Activated naive CD8-positive, alpha-beta T cell treated with anti-CD3 and anti-CD28 coated beads, Interleukin-2, amount 10 ng/mL, durations not matched to agents 7 days and 5 days (primary cell): Measurements from ENCODE around the gene BAIAP2L1. TPM values are rescaled to one million over a fixed set of nuclear protein-coding genes. Genes with fewer than 3 reads are reported as not detected.
A peak's percentile ranks its signal among the peaks of the same experiment; 100 is the strongest.

Experiments used
- ATAC-seq: fragments of 150-1000 bp; cut with Tn5 transposase; one replicate; pipeline ENCODE4 v1.10.0; 2021; ENCODE audit warnings: low read depth, moderate library complexity
- POLR2A ChIA-PET: fragments of 350-600 bp; sonication (Branson Sonifier 250); formaldehyde crosslinking; loops from one replicate; lab custom pipeline; 2021; ENCODE audit warnings: antibody characterized with exemption; lab: Charles Lee
- DNase-seq: peaks from one replicate; pipeline ENCODE4 v3.0.0; 2021
- H3K27ac Mint-ChIP-seq: one replicate; pipeline ENCODE4 v1.8.0; 2022; ENCODE audit warnings: mild to moderate bottlenecking, mixed read lengths
- H3K27me3 Mint-ChIP-seq: one replicate; pipeline ENCODE4 v1.8.0; 2022; ENCODE audit warnings: mild to moderate bottlenecking, moderate library complexity, mixed read lengths
- H3K36me3 Mint-ChIP-seq: one replicate; pipeline ENCODE4 v1.8.0; 2021; ENCODE audit warnings: mild to moderate bottlenecking, mixed read lengths
- H3K4me1 Mint-ChIP-seq: one replicate; pipeline ENCODE4 v1.8.0; 2021; ENCODE audit warnings: mixed read lengths
- H3K4me3 Mint-ChIP-seq: one replicate; pipeline ENCODE4 v1.8.0; 2022; ENCODE audit warnings: mild to moderate bottlenecking, moderate library complexity, mixed read lengths
- H3K9me3 Mint-ChIP-seq: one replicate; pipeline ENCODE4 v1.8.0; 2021; ENCODE audit warnings: mixed read lengths
- total RNA-seq, 2 experiments: library from RNA; stranded (reverse); gene quantifications; one replicate each; pipeline ENCODE4 v1.2.3, GENCODE V29; 2021

Gene BAIAP2L1
- total RNA-seq, 2 experiments from 2014 or later = 1.4 to 2.2 TPM

- no peaks in the 10 kb centered on the region for H3K9me3 Mint-ChIP-seq
- DNase-seq (no peak), ATAC-seq (no peak)
- POLR2A ChIA-PET = no interaction called here
- H3K27me3 Mint-ChIP-seq = no peaks in the 10 kb centered on the region
- H3K4me3 Mint-ChIP-seq = no peak overlapping the region
- H3K36me3 Mint-ChIP-seq = no peaks in the 10 kb centered on the region
- H3K27ac Mint-ChIP-seq = no peak overlapping the region
- peaks cover 11% of the 10 kb centered on the region for H3K4me1 Mint-ChIP-seq
Observed at GRCh38 chr7:98285157-98286092, 115.5 kb downstream of the BAIAP2L1 start.

GRCh38 chr7:98284335-98285036 is 116.4 kb downstream of the BAIAP2L1 start:
- DNase-seq (no peak), ATAC-seq (no peak)
- H3K27ac Mint-ChIP-seq = no peak overlapping the region
- H3K9me3 Mint-ChIP-seq = no peaks in the 10 kb centered on the region
- peaks cover 13% of the 10 kb centered on the region for H3K4me1 Mint-ChIP-seq
- no peaks in the 10 kb centered on the region for H3K36me3 Mint-ChIP-seq
- no peak overlapping the region for H3K4me3 Mint-ChIP-seq
- POLR2A ChIA-PET = no interaction called here
- H3K27me3 Mint-ChIP-seq = no peaks in the 10 kb centered on the region

GRCh38 chr7:98283887-98284222 is 117.0 kb downstream of the BAIAP2L1 start:
- DNase-seq (no peak), ATAC-seq (no peak)
- POLR2A ChIA-PET = no interaction called here
- Mint-ChIP-seq H3K27ac (no peak overlapping the region), H3K4me1 (peaks cover 13% of the 10 kb centered on the region), H3K9me3 (no peaks in the 10 kb centered on the region), H3K36me3 (no peaks in the 10 kb centered on the region), H3K27me3 (no peaks in the 10 kb centered on the region), H3K4me3 (no peak overlapping the region)

GRCh38 chr7:98283127-98283886 is 117.6 kb downstream of the BAIAP2L1 start:
- POLR2A ChIA-PET = no interaction called here
- peak overlapping the region; percentile 58 for H3K27ac Mint-ChIP-seq

GRCh38 chr7:98282703-98283102 is 118.2 kb downstream of the BAIAP2L1 start:
- POLR2A ChIA-PET = interaction anchor here (1.0 kb wide), 1 partner anchor 596 kb away, joined by 3 read pairs; the partner anchor contains the start of gene TRRAP
- no peaks in the 10 kb centered on the region for H3K9me3 Mint-ChIP-seq
- H3K27me3 Mint-ChIP-seq = no peaks in the 10 kb centered on the region
- DNase-seq (no peak), ATAC-seq (no peak)
- H3K36me3 Mint-ChIP-seq = no peaks in the 10 kb centered on the region
- H3K4me3 Mint-ChIP-seq = peak overlapping the region; percentile 88
- peak overlapping the region; percentile 58 for H3K27ac Mint-ChIP-seq
- H3K4me1 Mint-ChIP-seq = peaks cover 13% of the 10 kb centered on the region

More at GRCh38 chr7:98283127-98283886, 117.6 kb downstream of the BAIAP2L1 start:
- peaks cover 13% of the 10 kb centered on the region for H3K4me1 Mint-ChIP-seq
- ATAC-seq (no peak), DNase-seq (no peak)
- H3K4me3 Mint-ChIP-seq = peak overlapping the region; percentile 88
- H3K27me3 Mint-ChIP-seq = no peaks in the 10 kb centered on the region
- H3K9me3 Mint-ChIP-seq = no peaks in the 10 kb centered on the region
- no peaks in the 10 kb centered on the region for H3K36me3 Mint-ChIP-seq

- ATAC-seq (peak; percentile 28), DNase-seq (no peak)
- POLR2A ChIA-PET = interaction anchor here (1.0 kb wide), 2 partner anchors 150 to 597 kb away, joined by 3 read pairs; partner anchors contain the start of gene TRRAP
- Mint-ChIP-seq H3K9me3 (no peaks in the 10 kb centered on the region), H3K4me1 (peaks cover 13% of the 10 kb centered on the region), H3K27me3 (no peaks in the 10 kb centered on the region), H3K36me3 (no peaks in the 10 kb centered on the region), H3K4me3 (peak overlapping the region; percentile 88), H3K27ac (peak overlapping the region; percentile 64)
Observed at GRCh38 chr7:98281757-98282606, 118.9 kb downstream of the BAIAP2L1 start.

- Mint-ChIP-seq H3K9me3 (no peaks in the 10 kb centered on the region), H3K27me3 (no peaks in the 10 kb centered on the region), H3K4me1 (peaks cover 13% of the 10 kb centered on the region), H3K36me3 (no peaks in the 10 kb centered on the region), H3K27ac (peak within 1 kb of the TSS; percentile 76), H3K4me3 (peak within 1 kb of the TSS; percentile 88)
- POLR2A ChIA-PET = interaction anchor here (0.9 to 1.1 kb wide), 4 partner anchors 21 to 149 kb away, joined by 3 to 6 read pairs (median 3); no protein-coding TSS in a partner anchor
- DNase-seq = peak; percentile 90
- peak; percentile 80 for ATAC-seq
Observed at GRCh38 chr7:98280791-98281756, 119.8 kb downstream of the BAIAP2L1 start, which contains the start of gene BRI3. BRI3 (plus strand) TSS chr7:98281686; CDS start chr7:98281796, 110 bp downstream.

GRCh38 chr7:98280296-98280695 is 120.6 kb downstream of the BAIAP2L1 start:
- H3K36me3 Mint-ChIP-seq = no peaks in the 10 kb centered on the region
- no peaks in the 10 kb centered on the region for H3K9me3 Mint-ChIP-seq
- peaks cover 13% of the 10 kb centered on the region for H3K4me1 Mint-ChIP-seq
- H3K4me3 Mint-ChIP-seq = peak overlapping the region; percentile 85
- H3K27me3 Mint-ChIP-seq = no peaks in the 10 kb centered on the region
- POLR2A ChIA-PET = interaction anchor here (0.9 to 1.2 kb wide), 4 partner anchors 20 to 66 kb away, joined by 3 to 6 read pairs (median 4); no protein-coding TSS in a partner anchor
- no peak overlapping the region for H3K27ac Mint-ChIP-seq
- ATAC-seq (no peak), DNase-seq (no peak)

GRCh38 chr7:98278936-98279335 is 122.0 kb downstream of the BAIAP2L1 start:
- ATAC-seq (no peak), DNase-seq (no peak)
- Mint-ChIP-seq H3K36me3 (no peaks in the 10 kb centered on the region), H3K27me3 (no peaks in the 10 kb centered on the region), H3K4me3 (no peak overlapping the region), H3K27ac (no peak overlapping the region), H3K9me3 (no peaks in the 10 kb centered on the region), H3K4me1 (peaks cover 11% of the 10 kb centered on the region)
- POLR2A ChIA-PET = no interaction called here

- Mint-ChIP-seq H3K4me1 (peaks cover 11% of the 10 kb centered on the region), H3K4me3 (no peak overlapping the region), H3K9me3 (no peaks in the 10 kb centered on the region), H3K27ac (no peak overlapping the region), H3K27me3 (no peaks in the 10 kb centered on the region), H3K36me3 (no peaks in the 10 kb centered on the region)
- ATAC-seq (no peak), DNase-seq (no peak)
- POLR2A ChIA-PET = no interaction called here
Observed at GRCh38 chr7:98278408-98278807, 122.5 kb downstream of the BAIAP2L1 start.

- no peaks in the 10 kb centered on the region for H3K9me3 Mint-ChIP-seq
- H3K4me3 Mint-ChIP-seq = no peak overlapping the region
- DNase-seq (no peak), ATAC-seq (no peak)
- no peak overlapping the region for H3K27ac Mint-ChIP-seq
- POLR2A ChIA-PET = no interaction called here
- no peaks in the 10 kb centered on the region for H3K27me3 Mint-ChIP-seq
- peaks cover 1% of the 10 kb centered on the region for H3K4me1 Mint-ChIP-seq
- no peaks in the 10 kb centered on the region for H3K36me3 Mint-ChIP-seq
Observed at GRCh38 chr7:98276241-98276761, 124.6 kb downstream of the BAIAP2L1 start.
